ENCODE data around the gene ZNF385C.

DNA sequence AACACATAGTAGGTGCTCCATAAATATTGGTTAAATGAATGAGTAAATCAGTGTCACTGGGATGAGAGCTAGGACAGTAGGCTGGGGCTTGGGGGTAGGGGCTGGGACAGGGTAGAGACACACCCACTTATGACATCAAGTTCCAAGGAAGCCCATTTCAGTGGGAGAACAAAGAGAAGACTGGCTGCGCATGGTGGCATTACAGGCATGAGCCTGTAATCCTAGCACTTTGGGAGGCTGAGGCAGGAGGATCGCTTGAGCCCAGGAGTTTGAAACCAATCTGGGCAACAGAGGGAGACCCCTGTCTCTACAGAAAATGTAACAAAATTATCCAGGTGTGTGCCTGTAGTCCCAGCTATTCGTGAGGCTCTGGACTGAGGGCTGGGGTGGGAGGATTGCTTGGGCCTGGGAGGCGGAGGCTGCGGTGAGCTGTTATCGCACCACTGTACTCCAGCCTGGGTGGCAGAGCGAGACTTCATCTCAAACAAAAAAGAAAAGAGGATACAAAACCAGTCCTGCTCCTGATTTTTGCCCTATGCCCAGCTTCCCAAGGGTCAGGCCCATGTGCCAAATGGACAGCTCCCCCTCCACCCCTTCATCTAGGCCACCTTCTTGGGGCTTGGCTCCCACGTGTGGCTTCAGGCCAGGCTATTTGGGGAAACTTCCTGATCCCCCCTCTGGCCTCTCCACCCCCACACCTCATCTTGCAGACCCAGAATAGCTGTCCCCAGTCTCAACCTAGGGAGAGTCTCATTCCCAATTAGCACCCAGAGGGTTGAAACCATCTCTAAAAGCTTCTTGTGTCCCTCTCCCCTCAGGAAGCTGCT is 7.1 kb downstream of the ZNF385C start:
- TF ChIP-seq CTCF (IDR thresholded peaks at IDR 0.05) (no peak), POLR2AphosphoS5 (IDR thresholded peaks at IDR 0.05) (no peak), POLR2A (IDR thresholded peaks at IDR 0.05) (no peak)
